Esophagus muscularis mucosa (tissue), 3 donors: ENCODE results near the gene WDR37.

Experiments
- CTCF ChIP-seq, 3 experiments: fragments of 200-600 bp in 2 of 3; fragments of 450-650 bp in 1 of 3; sonication (generic) in 2 of 3; IDR thresholded peaks; one replicate each; pipeline ENCODE4 v1.5.1; 2017 to 2019; ENCODE audit warnings: antibody characterized with exemption in 3 of 3, mild to moderate bottlenecking in 2 of 3, moderate library complexity in 1 of 3
- POLR2A ChIP-seq: fragments of 450-650 bp; IDR thresholded peaks from one replicate; pipeline ENCODE4 v1.6.1; 2017; ENCODE audit warnings: antibody characterized with exemption, moderate library complexity, mild to moderate bottlenecking, low read depth

- TF ChIP-seq CTCF (IDR thresholded peaks at IDR 0.05) = no peak
- no peak for TF ChIP-seq POLR2A
Measured at GRCh38 chr10:1134156-1134555, 78.0 kb downstream of the WDR37 start.
